Endodermal cell (in vitro differentiated cells): Measurements from ENCODE around the gene KIF18B. TPM values are rescaled to one million over a fixed set of nuclear protein-coding genes. Genes with fewer than 3 reads are reported as not detected.

Experiments used
- DNase-seq: peaks from one replicate; pipeline ENCODE4 v3.0.0-alpha.2; 2017
- H3K27ac ChIP-seq: 2 replicates; pipeline ENCODE4 v1.5.1; 2013; ENCODE audit warnings: mild to moderate bottlenecking, low read depth, low read length, moderate library complexity
- H3K27me3 ChIP-seq: 2 replicates; pipeline ENCODE4 v1.6.1; 2013; ENCODE audit warnings: mild to moderate bottlenecking, low read length, moderate library complexity; ENCODE audit not compliant: insufficient read depth, control insufficient read depth, poor library complexity, severe bottlenecking
- H3K36me3 ChIP-seq: 2 replicates; pipeline ENCODE4 v1.7.0; 2013; ENCODE audit warnings: mild to moderate bottlenecking, low read length, moderate library complexity; ENCODE audit not compliant: control insufficient read depth, insufficient read depth
- H3K4me1 ChIP-seq: one replicate; pipeline ENCODE4 v1.7.0; 2013; ENCODE audit warnings: low read length; ENCODE audit not compliant: control insufficient read depth, insufficient read depth
- H3K4me3 ChIP-seq: 2 replicates; pipeline ENCODE4 v1.5.1; 2013; ENCODE audit warnings: mild to moderate bottlenecking, low read length, moderate library complexity
- H3K9ac ChIP-seq: 2 replicates; pipeline ENCODE4 v1.6.1; 2013; ENCODE audit warnings: mild to moderate bottlenecking, low read length, moderate library complexity; ENCODE audit not compliant: poor library complexity, severe bottlenecking; ENCODE audit errors: extremely low read depth
- H3K9me3 ChIP-seq: 2 replicates; pipeline ENCODE4 v1.6.1; 2013; ENCODE audit warnings: mild to moderate bottlenecking, low read length, moderate library complexity; ENCODE audit not compliant: control insufficient read depth
- H3K27ac Mint-ChIP-seq: 2 replicates; pipeline ENCODE4 v1.8.0; 2020; ENCODE audit warnings: mixed read lengths
- H3K27me3 Mint-ChIP-seq: 2 replicates; pipeline ENCODE4 v1.8.0; 2021; ENCODE audit warnings: mild to moderate bottlenecking, mixed read lengths; ENCODE audit not compliant: insufficient read depth
- H3K36me3 Mint-ChIP-seq: 2 replicates; pipeline ENCODE4 v1.8.0; 2020; ENCODE audit warnings: low read depth, mixed read lengths
- H3K4me1 Mint-ChIP-seq: 2 replicates; pipeline ENCODE4 v1.8.0; 2020; ENCODE audit warnings: mixed read lengths
- H3K4me3 Mint-ChIP-seq: 2 replicates; pipeline ENCODE4 v1.8.0; 2020; ENCODE audit warnings: mild to moderate bottlenecking, moderate library complexity, mixed read lengths
- H3K9me3 Mint-ChIP-seq: 2 replicates; pipeline ENCODE4 v1.8.0; 2020; ENCODE audit warnings: mild to moderate bottlenecking, mixed read lengths
- CTCF ChIP-seq: fragments of 200-600 bp; sonication (generic); conservative IDR thresholded peaks from 2 replicates; pipeline ENCODE4 v1.5.0; 2021; ENCODE audit warnings: antibody characterized with exemption, mild to moderate bottlenecking
- WGBS, 2 experiments: methylation state at CpG; one replicate each; pipeline versions ENCODE4 v1.1.5 to v1.1.7; 2013; ENCODE audit warnings: missing lambda C conversion rate in 2 of 2, mixed read lengths in 1 of 2; ENCODE audit not compliant: insufficient coverage in 1 of 2, insufficient read length in 1 of 2; 5-methylcytosine and 5-hydroxymethylcytosine counted together
- total RNA-seq, 2 donors: library from RNA; stranded (reverse); fragmentation: NEBNext Ultra II Directional in 1 of 2; extraction: Animal tissue kit (Norgen Biotek cat#: 25700) in 1 of 2; gene quantifications; 2 replicates in 1 of 2; 3 replicates in 1 of 2; pipeline ENCODE4 v1.2.1, GENCODE V29; 2021

The KIF18B gene
- total RNA-seq, 2 donors from 2014 or later, result 43.5 to 64.7 TPM

- peaks cover 8% of the 10 kb centered on the region for H3K36me3 ChIP-seq
- H3K27me3 ChIP-seq, result peaks cover 4% of the 10 kb centered on the region
- H3K27ac ChIP-seq, result no peak overlapping the region
- Mint-ChIP-seq H3K9me3 (no peaks in the 10 kb centered on the region), H3K27me3 (peaks cover 12% of the 10 kb centered on the region), H3K4me1 (peaks cover 3% of the 10 kb centered on the region), H3K4me3 (no peak overlapping the region), H3K27ac (no peak overlapping the region), H3K36me3 (peaks cover 12% of the 10 kb centered on the region)
- no peak overlapping the region for H3K4me3 ChIP-seq
- H3K9me3 ChIP-seq, result no peaks in the 10 kb centered on the region
- 60 to 75% methylated on average over 9 to 11 of the region's 11 CpGs for WGBS, 2 experiments
- peak; percentile 86 for DNase-seq
- H3K9ac ChIP-seq, result no peak overlapping the region
- H3K4me1 ChIP-seq, result no peaks in the 10 kb centered on the region
- no peak for TF ChIP-seq CTCF
Observed at GRCh38 chr17:44921122-44921882, 26.3 kb downstream of the KIF18B start.

DNA sequence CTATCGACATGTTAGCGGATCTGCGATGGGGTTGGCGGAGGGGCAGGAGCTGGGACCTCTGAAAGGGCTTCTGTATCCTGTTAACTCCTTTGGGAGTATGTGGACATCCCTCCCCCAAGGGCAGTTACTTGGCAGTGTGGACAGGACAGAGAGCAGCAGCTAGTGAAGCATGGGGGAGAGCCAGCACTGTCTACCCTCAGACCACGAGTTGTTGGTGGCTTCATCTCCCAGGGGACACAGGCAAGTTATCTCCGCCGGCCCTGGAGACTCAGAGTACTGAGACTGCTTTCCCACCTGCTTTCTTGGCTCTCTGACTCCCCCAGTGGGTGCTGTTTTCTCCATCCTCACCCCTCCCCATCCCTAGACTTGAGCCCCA is 27.0 kb downstream of the KIF18B start:
- Histone ChIP-seq H3K36me3 (peaks cover under 1% of the 10 kb centered on the region), H3K27ac (no peak overlapping the region), H3K4me3 (no peak overlapping the region), H3K27me3 (peaks cover 4% of the 10 kb centered on the region), H3K9me3 (no peaks in the 10 kb centered on the region), H3K9ac (no peak overlapping the region), H3K4me1 (no peaks in the 10 kb centered on the region)
- TF ChIP-seq CTCF, result no peak
- peaks cover 4% of the 10 kb centered on the region for H3K36me3 Mint-ChIP-seq
- no peaks in the 10 kb centered on the region for H3K9me3 Mint-ChIP-seq
- no peak overlapping the region for H3K27ac Mint-ChIP-seq
- H3K27me3 Mint-ChIP-seq, result peaks cover 12% of the 10 kb centered on the region
- peak; percentile 71 for DNase-seq
- H3K4me1 Mint-ChIP-seq, result peaks cover 3% of the 10 kb centered on the region
- 79 to 80% methylated on average over 6 to 7 of the region's 7 CpGs for WGBS, 2 experiments
- no peak overlapping the region for H3K4me3 Mint-ChIP-seq

DNA sequence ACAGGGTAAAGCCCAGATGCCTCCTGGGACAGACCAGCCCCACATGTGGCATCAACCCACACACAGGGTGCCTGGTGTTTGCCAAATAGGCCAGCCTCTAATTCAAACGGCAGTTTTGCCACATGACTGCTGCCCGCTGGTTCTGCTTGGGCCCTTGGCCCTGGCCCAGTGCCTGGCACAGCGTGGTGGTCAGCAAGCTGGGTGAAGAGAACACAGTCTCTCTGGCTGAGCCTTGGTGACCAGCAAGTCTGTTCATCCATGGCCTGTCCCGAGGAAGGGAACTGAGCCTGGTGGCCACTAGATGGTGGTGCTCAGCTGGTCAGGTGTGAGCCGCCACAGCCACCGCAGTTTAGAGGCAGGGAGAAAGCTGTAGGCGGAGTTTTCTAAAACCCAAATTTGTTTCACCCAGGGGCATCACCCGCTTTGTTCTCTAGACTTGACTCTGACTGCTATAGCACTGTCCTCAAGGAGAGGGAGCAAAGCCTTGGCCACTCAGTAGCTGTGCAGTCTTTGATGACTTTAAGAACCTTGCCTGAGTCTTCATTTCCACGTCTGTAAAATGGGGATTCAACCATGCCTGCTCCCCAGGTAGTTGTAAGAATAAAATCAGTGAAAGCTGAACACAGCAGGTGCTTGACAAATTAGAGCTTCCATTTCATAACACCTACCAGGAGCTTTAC is 27.5 kb downstream of the KIF18B start:
- peak; percentile 97 for DNase-seq
- Histone ChIP-seq H3K27ac (no peak overlapping the region), H3K9me3 (no peaks in the 10 kb centered on the region), H3K9ac (no peak overlapping the region), H3K4me3 (no peak overlapping the region), H3K4me1 (no peaks in the 10 kb centered on the region), H3K36me3 (no peaks in the 10 kb centered on the region), H3K27me3 (peaks cover 4% of the 10 kb centered on the region)
- Mint-ChIP-seq H3K36me3 (peaks cover 3% of the 10 kb centered on the region), H3K27ac (no peak overlapping the region), H3K4me3 (no peak overlapping the region), H3K4me1 (peaks cover 3% of the 10 kb centered on the region), H3K9me3 (no peaks in the 10 kb centered on the region), H3K27me3 (peaks cover 14% of the 10 kb centered on the region)
- TF ChIP-seq CTCF, result peak; percentile 83
- 16 to 23% methylated on average over 7 to 9 of the region's 9 CpGs for WGBS, 2 experiments
